HepG2 (cell line): ENCODE measurements around the gene HPS4. TPM values are rescaled to one million over a fixed set of nuclear protein-coding genes. Genes with fewer than 3 reads are reported as not detected.

ENCODE experiments used
- DNMT1 ChIP-seq: sonication (generic); formaldehyde crosslinking; IDR thresholded peaks from 2 replicates; pipeline ENCODE4 v1.5.1; 2020; ENCODE audit warnings: mild to moderate bottlenecking, missing genetic modification reagents
- GABPB1 ChIP-seq: IDR thresholded peaks from 2 replicates; pipeline ENCODE4 v1.6.1; 2016; ENCODE audit warnings: mild to moderate bottlenecking, missing genetic modification reagents, moderate library complexity, missing compliant biosample characterization
- HDAC2 ChIP-seq: sonication (generic); formaldehyde crosslinking; IDR thresholded peaks from 2 replicates; pipeline ENCODE4 v1.4.0; 2020; ENCODE audit warnings: missing genetic modification reagents
- HOXD1 ChIP-seq: sonication (generic); formaldehyde crosslinking; IDR thresholded peaks from 2 replicates; pipeline ENCODE4 v1.5.0; 2020; ENCODE audit warnings: missing genetic modification reagents
- KAT7 ChIP-seq: IDR thresholded peaks from 2 replicates; pipeline ENCODE4 v1.6.1; 2018; ENCODE audit warnings: borderline replicate concordance, missing compliant biosample characterization
- KDM5A ChIP-seq: fragments of 200-600 bp; sonication (generic); IDR thresholded peaks from 2 replicates; pipeline ENCODE4 v1.7.0; 2018; ENCODE audit warnings: antibody characterized with exemption, mild to moderate bottlenecking, low read length, borderline replicate concordance
- NCOR1 ChIP-seq: fragments of 200-600 bp; sonication (generic); IDR thresholded peaks from 2 replicates; pipeline ENCODE4 v1.7.0; 2017; ENCODE audit warnings: antibody characterized with exemption, low read length, borderline replicate concordance
- NFATC3 ChIP-seq: sonication (generic); formaldehyde crosslinking; IDR thresholded peaks from 2 replicates; pipeline ENCODE4 v1.5.1; 2020; ENCODE audit warnings: mild to moderate bottlenecking, missing genetic modification reagents
- NFYB ChIP-seq: sonication (generic); formaldehyde crosslinking; IDR thresholded peaks from 2 replicates; pipeline ENCODE4 v1.4.0; 2020; ENCODE audit warnings: missing genetic modification reagents
- NONO ChIP-seq, 2 experiments: fragments of 450-650 bp in 1 of 2; sonication (generic) in 1 of 2; formaldehyde crosslinking in 1 of 2; IDR thresholded peaks in 1 of 2; conservative IDR thresholded peaks in 1 of 2; 2 replicates each; pipeline versions ENCODE4 v1.6.1 to v1.8.0; 2017 to 2022; ENCODE audit warnings: mild to moderate bottlenecking in 1 of 2, missing genetic modification reagents in 1 of 2, moderate library complexity in 1 of 2
- SALL2 ChIP-seq: sonication (generic); formaldehyde crosslinking; IDR thresholded peaks from 2 replicates; pipeline ENCODE4 v1.8.1; 2023; ENCODE audit warnings: mild to moderate bottlenecking, missing genetic modification reagents, inconsistent platforms
- SMAD9 ChIP-seq: sonication (generic); formaldehyde crosslinking; IDR thresholded peaks from 2 replicates; pipeline ENCODE4 v1.5.1; 2020; ENCODE audit warnings: mild to moderate bottlenecking, missing genetic modification reagents
- SP1 ChIP-seq, 2 experiments: fragments of 450-650 bp in 1 of 2; sonication (generic) in 1 of 2; formaldehyde crosslinking in 1 of 2; IDR thresholded peaks; 2 replicates each; pipeline versions ENCODE4 v1.4.0 to v1.6.1; 2016 to 2020; ENCODE audit warnings: missing genetic modification reagents in 1 of 2
- THAP11 ChIP-seq: IDR thresholded peaks from 2 replicates; pipeline ENCODE4 v1.6.1; 2016; ENCODE audit warnings: missing biosample characterization, missing genetic modification reagents
- ZKSCAN1 ChIP-seq: fragments of 150-350 bp; IDR thresholded peaks from 2 replicates; pipeline ENCODE4 v1.6.1; 2014; ENCODE audit warnings: low read length
- ZMYM2 ChIP-seq: sonication (generic); formaldehyde crosslinking; IDR thresholded peaks from 2 replicates; pipeline ENCODE4 v1.8.0; 2022; ENCODE audit warnings: mild to moderate bottlenecking, missing genetic modification reagents
- ZMYM3 ChIP-seq: sonication (generic); formaldehyde crosslinking; IDR thresholded peaks from 2 replicates; pipeline ENCODE4 v1.5.1; 2020; ENCODE audit warnings: mild to moderate bottlenecking, missing genetic modification reagents
- ZNF121 ChIP-seq: sonication (generic); formaldehyde crosslinking; IDR thresholded peaks from 2 replicates; pipeline ENCODE4 v1.5.0; 2020; ENCODE audit warnings: mild to moderate bottlenecking, missing genetic modification reagents
- ZNF326 ChIP-seq: sonication (generic); formaldehyde crosslinking; IDR thresholded peaks from 2 replicates; pipeline ENCODE4 v1.4.0; 2020; ENCODE audit warnings: missing genetic modification reagents, borderline replicate concordance
- ZNF598 ChIP-seq: sonication (generic); formaldehyde crosslinking; IDR thresholded peaks from 2 replicates; pipeline ENCODE4 v1.5.1; 2020; ENCODE audit warnings: mild to moderate bottlenecking, missing genetic modification reagents, borderline replicate concordance
- ZSCAN22 ChIP-seq: sonication (generic); formaldehyde crosslinking; IDR thresholded peaks from 2 replicates; pipeline ENCODE4 v1.4.0; 2020; ENCODE audit warnings: mild to moderate bottlenecking, missing genetic modification reagents
- polyA plus RNA-seq, 8 experiments: library from polyadenylated mRNA; depleted of rRNA in 3 of 8; stranded (reverse) in 7 of 8; unstranded in 1 of 8; fragments of >200 nt; fragmentation: Illumina TruSeq in 4 of 8; extraction: Trizol in 4 of 8; gene quantifications; 2 replicates each; pipeline versions ENCODE4 v1.2.1 to v1.2.3, GENCODE V29; 2011 to 2016; ENCODE audit warnings: low read depth in 4 of 8, missing spikeins in 1 of 8, mixed read lengths in 1 of 8; ENCODE audit not compliant: insufficient read depth in 1 of 8
- total RNA-seq, 5 experiments: library from RNA; depleted of rRNA; stranded (reverse); fragments of >200 nt; fragmentation: Illumina TruSeq; extraction: Trizol; gene quantifications; 2 replicates each; pipeline ENCODE4 v1.2.3, GENCODE V29; 2016; ENCODE audit warnings: low read depth in 1 of 5
- TF ChIP-seq, protein P1 (sequence below): sonication (generic); formaldehyde crosslinking; IDR thresholded peaks from 2 replicates; pipeline ENCODE4 v1.8.1; 2023; ENCODE audit warnings: mild to moderate bottlenecking, moderate library complexity, missing genetic modification reagents
- TF ChIP-seq, protein P2 (sequence below): sonication (generic); formaldehyde crosslinking; IDR thresholded peaks from 2 replicates; pipeline ENCODE4 v1.8.0; 2022; ENCODE audit warnings: low read depth, missing genetic modification reagents
- TF ChIP-seq, protein P3 (sequence below): IDR thresholded peaks from 2 replicates; pipeline ENCODE4 v1.6.1; 2016; ENCODE audit warnings: control low read depth
- TF ChIP-seq, protein P4 (sequence below): IDR thresholded peaks from 2 replicates; pipeline ENCODE4 v1.6.1; 2016

The HPS4 gene
- total and polyA plus RNA-seq, 2 of the 13 experiments (the other 11 are each of a cell fraction or from before 2014, with no cell fraction given) = 27.4 to 34.0 TPM

DNA sequence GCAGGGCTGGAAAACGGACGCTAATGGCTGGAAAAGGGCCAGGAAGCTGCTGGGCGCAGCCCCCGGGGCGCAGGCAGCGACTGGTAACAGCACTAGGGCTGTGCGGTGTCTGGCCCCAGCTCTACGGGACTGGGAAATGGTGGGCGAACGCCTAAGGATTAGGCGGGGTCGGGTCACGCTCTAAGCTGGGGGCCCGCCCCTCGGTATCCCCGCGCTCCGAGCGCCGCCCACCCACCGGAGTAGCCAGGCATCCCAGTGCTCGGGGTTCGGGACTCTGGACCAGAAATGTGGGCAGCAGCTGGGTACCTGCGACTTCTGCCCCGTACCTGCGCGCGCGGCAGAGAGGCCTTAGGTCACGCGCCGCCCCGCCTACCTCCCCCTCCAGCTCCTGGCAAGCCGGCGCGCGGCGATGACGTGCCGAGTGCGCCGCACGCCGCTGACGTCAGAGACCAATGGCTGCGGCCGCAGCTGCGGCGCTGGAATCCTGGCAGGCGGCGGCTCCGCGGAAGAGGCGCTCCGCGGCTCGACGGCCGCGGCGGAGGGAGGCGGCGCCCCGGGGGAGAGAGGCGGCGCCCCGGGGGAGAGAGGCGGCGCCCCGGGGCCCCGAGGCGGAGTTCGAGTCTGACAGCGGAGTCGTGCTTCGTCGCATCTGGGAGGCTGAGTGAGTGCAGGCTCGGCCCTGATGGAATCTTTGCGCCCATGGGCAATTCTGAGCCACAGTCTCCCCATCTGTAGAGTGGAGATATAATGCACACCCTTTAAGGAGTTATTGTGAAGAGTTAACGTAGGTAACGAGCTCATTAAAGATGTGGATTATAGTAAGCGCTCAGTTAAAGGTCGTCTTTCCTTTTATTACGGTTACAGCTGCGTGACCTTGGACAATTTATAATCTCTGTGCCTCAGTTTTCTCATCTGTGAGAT lies at the start of gene HPS4, which contains the start of gene SRRD (continued):
- TF ChIP-seq ZMYM3 (CRISPR knock-in tag) (peak; percentile 85; the same call in 1 of the 2 replicates), ZNF598 (CRISPR knock-in tag) (0 out of 2 replicates have a peak, but pooled peaks have one; percentile 94), ZKSCAN1 (no peak), SP1 (IDR thresholded peaks at IDR 0.05) (no peak), SP1 (CRISPR knock-in tag; IDR thresholded peaks at IDR 0.05) (peak; percentile 90), SMAD9 (CRISPR knock-in tag) (no peak), KDM5A (peak; percentile 98), HDAC2 (CRISPR knock-in tag) (peak; percentile 73; the same call in 1 of the 2 replicates), ZNF121 (CRISPR knock-in tag) (peak; percentile 81), DNMT1 (0 out of 2 replicates have a peak, but pooled peaks have one; percentile 73), SALL2 (CRISPR knock-in tag) (peak; percentile 92), ZNF326 (CRISPR knock-in tag) (no peak), HOXD1 (CRISPR knock-in tag) (peak; percentile 80), ZMYM2 (CRISPR knock-in tag) (no peak; the same call in 1 of the 2 replicates), NONO (IDR thresholded peaks at IDR 0.05) (no peak), NONO (CRISPR knock-in tag; conservative IDR thresholded peaks at IDR 0.05) (peak; percentile 94), KAT7 (CRISPR knock-in tag) (peak; percentile 96), NFATC3 (CRISPR knock-in tag) (peak; percentile 75; the same call in 1 of the 2 replicates), NCOR1 (0 out of 2 replicates have a peak, but pooled peaks have one; percentile 28), GABPB1 (CRISPR knock-in tag) (peak; percentile 91), ZSCAN22 (CRISPR knock-in tag) (no peak), NFYB (CRISPR knock-in tag) (peak; percentile 47), THAP11 (peak; percentile 93)
- TF ChIP-seq, protein P1, sequence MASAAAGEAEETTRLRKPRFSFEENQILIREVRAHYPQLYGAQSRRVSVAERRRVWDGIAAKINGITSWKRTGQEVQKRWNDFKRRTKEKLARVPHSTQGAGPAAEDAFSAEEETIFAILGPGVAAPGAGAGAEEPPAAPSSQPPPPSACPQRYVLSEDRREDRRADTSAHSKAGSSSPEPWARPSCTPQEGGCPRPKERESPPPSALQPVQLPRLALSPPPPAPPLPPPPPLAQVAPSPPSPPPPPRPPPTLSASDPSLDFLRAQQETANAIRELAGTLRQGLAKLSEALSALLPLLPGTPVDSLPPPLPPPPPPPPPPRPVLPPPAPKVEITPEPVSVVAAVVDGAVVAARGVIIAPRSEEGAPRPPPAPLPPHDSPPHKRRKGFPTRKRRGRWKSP (CRISPR knock-in tag) = 0 out of 2 replicates have a peak, but pooled peaks have one; percentile 46
- TF ChIP-seq, protein P2, sequence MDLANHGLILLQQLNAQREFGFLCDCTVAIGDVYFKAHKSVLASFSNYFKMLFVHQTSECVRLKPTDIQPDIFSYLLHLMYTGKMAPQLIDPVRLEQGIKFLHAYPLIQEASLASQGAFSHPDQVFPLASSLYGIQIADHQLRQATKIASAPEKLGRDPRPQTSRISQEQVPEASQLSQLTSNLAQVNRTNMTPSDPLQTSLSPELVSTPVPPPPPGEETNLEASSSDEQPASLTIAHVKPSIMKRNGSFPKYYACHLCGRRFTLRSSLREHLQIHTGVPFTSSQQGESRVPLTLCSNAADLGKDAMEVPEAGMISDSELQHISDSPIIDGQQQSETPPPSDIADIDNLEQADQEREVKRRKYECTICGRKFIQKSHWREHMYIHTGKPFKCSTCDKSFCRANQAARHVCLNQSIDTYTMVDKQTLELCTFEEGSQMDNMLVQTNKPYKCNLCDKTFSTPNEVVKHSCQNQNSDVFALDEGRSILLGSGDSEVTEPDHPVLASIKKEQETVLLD (CRISPR knock-in tag) = peak; percentile 89
- TF ChIP-seq, protein P3, sequence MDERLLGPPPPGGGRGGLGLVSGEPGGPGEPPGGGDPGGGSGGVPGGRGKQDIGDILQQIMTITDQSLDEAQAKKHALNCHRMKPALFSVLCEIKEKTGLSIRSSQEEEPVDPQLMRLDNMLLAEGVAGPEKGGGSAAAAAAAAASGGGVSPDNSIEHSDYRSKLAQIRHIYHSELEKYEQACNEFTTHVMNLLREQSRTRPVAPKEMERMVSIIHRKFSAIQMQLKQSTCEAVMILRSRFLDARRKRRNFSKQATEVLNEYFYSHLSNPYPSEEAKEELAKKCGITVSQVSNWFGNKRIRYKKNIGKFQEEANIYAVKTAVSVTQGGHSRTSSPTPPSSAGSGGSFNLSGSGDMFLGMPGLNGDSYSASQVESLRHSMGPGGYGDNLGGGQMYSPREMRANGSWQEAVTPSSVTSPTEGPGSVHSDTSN (CRISPR knock-in tag) = no peak
- TF ChIP-seq, protein P4, sequence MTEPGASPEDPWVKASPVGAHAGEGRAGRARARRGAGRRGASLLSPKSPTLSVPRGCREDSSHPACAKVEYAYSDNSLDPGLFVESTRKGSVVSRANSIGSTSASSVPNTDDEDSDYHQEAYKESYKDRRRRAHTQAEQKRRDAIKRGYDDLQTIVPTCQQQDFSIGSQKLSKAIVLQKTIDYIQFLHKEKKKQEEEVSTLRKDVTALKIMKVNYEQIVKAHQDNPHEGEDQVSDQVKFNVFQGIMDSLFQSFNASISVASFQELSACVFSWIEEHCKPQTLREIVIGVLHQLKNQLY (CRISPR knock-in tag) = peak; percentile 72; the same call in 1 of the 2 replicates
